HCT116 (cell line): Measurements from ENCODE around the gene ZYG11A. TPM values are rescaled to one million over a fixed set of nuclear protein-coding genes. Genes with fewer than 3 reads are reported as not detected.

ENCODE experiments used
- ATAC-seq: fragments of 200-7000 bp; cut with Tn5 transposase; 2 replicates; pipeline ENCODE4 v1.9.1; 2020; ENCODE audit warnings: mild to moderate bottlenecking, moderate library complexity
- BruUV-seq: library from RNA; stranded (reverse); fragments of 400-500 nt; replicated peaks from 2 replicates; lab custom pipeline; 2021; lab: Mats Ljungman, UMichigan
- CTCF ChIA-PET: fragments of 300-600 bp; sonication (Branson Sonifier 250); formaldehyde crosslinking; loops from one replicate; lab custom pipeline; 2021; ENCODE audit warnings: antibody characterized with exemption; lab: Charles Lee
- POLR2A ChIA-PET: fragments of 300-600, 350-600 bp; sonication (Branson Sonifier 250); formaldehyde crosslinking; loops from one replicate; lab custom pipeline; 2021; ENCODE audit warnings: antibody characterized with exemption; lab: Charles Lee
- RAD21 ChIA-PET, 2 experiments: fragments of 300-600 bp; sonication (Branson Sonifier 250); formaldehyde crosslinking; loops; one replicate each; lab custom pipeline; 2023; ENCODE audit warnings: low total read pairs in 2 of 2; ENCODE audit not compliant: uncharacterized antibody in 2 of 2, unreplicated experiment in 2 of 2, low non-redundant PET in 1 of 2; lab: Charles Lee
- DNase-seq: peaks from one replicate; pipeline ENCODE4 v3.0.0-alpha.2; 2010; ENCODE audit warnings: low read depth, low spot score
- H2AFZ ChIP-seq: fragments of 200-600 bp; shearing (Covaris generic), sonication (generic); 2 replicates; pipeline ENCODE4 v1.6.1; 2017; ENCODE audit warnings: low read depth, mixed run types, mixed read lengths, antibody characterized with exemption, low read length; ENCODE audit not compliant: poor library complexity, severe bottlenecking
- H3K27ac ChIP-seq: 2 replicates; pipeline ENCODE4 v1.5.1; 2012; ENCODE audit warnings: low read depth, low read length
- H3K27me3 ChIP-seq: fragments of 200-600 bp; sonication (generic); 2 replicates; pipeline ENCODE4 v1.6.1; 2016; ENCODE audit warnings: mixed run types, low read length, mixed read lengths; ENCODE audit not compliant: insufficient read depth
- H3K36me3 ChIP-seq, 2 experiments: fragments of 200-500 bp in 1 of 2; fragments of 200-600 bp in 1 of 2; sonication (Bioruptor generic) in 1 of 2; sonication (generic) in 1 of 2; 2 replicates each; pipeline versions ENCODE4 v1.5.1 to v1.6.1; 2014 to 2016; ENCODE audit warnings: low read length in 2 of 2, inconsistent platforms in 1 of 2, mixed read lengths in 1 of 2, mixed run types in 1 of 2; ENCODE audit not compliant: insufficient read depth in 2 of 2, control insufficient read depth in 1 of 2
- H3K4me1 ChIP-seq, 2 experiments: fragments of 200-600 bp in 1 of 2; sonication (generic) in 1 of 2; 2 replicates each; pipeline versions ENCODE4 v1.5.1 to v1.6.1; 2012 to 2017; ENCODE audit warnings: low read length in 2 of 2, inconsistent platforms in 1 of 2, mild to moderate bottlenecking in 1 of 2, mixed read lengths in 1 of 2, mixed run types in 1 of 2, moderate library complexity in 1 of 2; ENCODE audit not compliant: insufficient read depth in 2 of 2, control insufficient read depth in 1 of 2
- H3K4me2 ChIP-seq: fragments of 200-600 bp; sonication (generic); 2 replicates; pipeline ENCODE4 v1.6.1; 2017; ENCODE audit warnings: mixed run types, low read length, mixed read lengths
- H3K4me3 ChIP-seq, 2 experiments: fragments of 200-600 bp in 1 of 2; sonication (generic) in 1 of 2; replicated peaks in 1 of 2; 2 replicates each; pipeline ENCODE4 v1.5.1; 2011 to 2016; ENCODE audit warnings: low read length in 2 of 2, control low read depth in 1 of 2, low read depth in 1 of 2, mild to moderate bottlenecking in 1 of 2, mixed read lengths in 1 of 2, mixed run types in 1 of 2
- H3K79me2 ChIP-seq: fragments of 200-600 bp; sonication (generic); 2 replicates; pipeline ENCODE4 v1.6.1; 2017; ENCODE audit warnings: mild to moderate bottlenecking, mixed run types, low read length, moderate library complexity, mixed read lengths; ENCODE audit not compliant: insufficient read depth
- H3K9ac ChIP-seq: fragments of 200-600 bp; sonication (generic); 2 replicates; pipeline ENCODE4 v1.6.1; 2016; ENCODE audit warnings: low read length, mixed read lengths
- H3K9me2 ChIP-seq: fragments of 200-600 bp; sonication (generic), shearing (Covaris generic); 2 replicates; pipeline ENCODE4 v1.6.1; 2017; ENCODE audit warnings: mixed run types, mild to moderate bottlenecking, moderate library complexity; ENCODE audit not compliant: insufficient read depth
- H3K9me3 ChIP-seq, 2 experiments: fragments of 200-500 bp in 1 of 2; fragments of 200-600 bp in 1 of 2; sonication (Bioruptor generic) in 1 of 2; sonication (generic) in 1 of 2; 2 replicates each; pipeline ENCODE4 v1.6.1; 2014 to 2017; ENCODE audit warnings: low read length in 2 of 2, mixed read lengths in 2 of 2, inconsistent platforms in 1 of 2, low read depth in 1 of 2, mild to moderate bottlenecking in 1 of 2, mixed run types in 1 of 2, moderate library complexity in 1 of 2; ENCODE audit not compliant: control insufficient read depth in 1 of 2, insufficient read depth in 1 of 2
- H4K20me1 ChIP-seq: fragments of 200-600 bp; sonication (generic), shearing (Covaris generic); 2 replicates; pipeline ENCODE4 v1.6.1; 2017; ENCODE audit warnings: mixed run types, mild to moderate bottlenecking, moderate library complexity; ENCODE audit not compliant: insufficient read depth
- CBX3 ChIP-seq: IDR thresholded peaks from 2 replicates; pipeline ENCODE4 v1.6.1; 2012; ENCODE audit warnings: low read depth
- CEBPB ChIP-seq: IDR thresholded peaks from 2 replicates; pipeline ENCODE4 v1.6.1; 2012; ENCODE audit warnings: low read depth
- CTCF ChIP-seq, 3 experiments: fragments of 200-600 bp in 1 of 3; sonication (generic) in 1 of 3; IDR thresholded peaks in 2 of 3; conservative IDR thresholded peaks in 1 of 3; 2 replicates each; pipeline ENCODE4 v1.5.1; 2012 to 2017; ENCODE audit warnings: low read depth in 2 of 3, low read length in 2 of 3, antibody characterized with exemption in 1 of 3, borderline replicate concordance in 1 of 3, control low read depth in 1 of 3, mild to moderate bottlenecking in 1 of 3, mixed read lengths in 1 of 3, mixed run types in 1 of 3, moderate library complexity in 1 of 3; ENCODE audit not compliant: insufficient read depth in 1 of 3
- EGR1 ChIP-seq: IDR thresholded peaks from 2 replicates; pipeline ENCODE4 v1.6.1; 2012; ENCODE audit warnings: low read depth
- EZH2 ChIP-seq: fragments of 200-600 bp; sonication (generic); IDR thresholded peaks from 2 replicates; pipeline ENCODE4 v1.6.1; 2017; ENCODE audit warnings: antibody characterized with exemption, mixed run types
- EZH2phosphoT487 ChIP-seq: fragments of 200-600 bp; IDR thresholded peaks from 2 replicates; pipeline ENCODE4 v1.6.1; 2018; ENCODE audit warnings: antibody characterized with exemption, borderline replicate concordance
- FOSL1 ChIP-seq: IDR thresholded peaks from 2 replicates; pipeline ENCODE4 v1.6.1; 2012; ENCODE audit warnings: low read depth
- POLR2AphosphoS5 ChIP-seq: IDR thresholded peaks from 2 replicates; pipeline ENCODE4 v1.6.1; 2011; ENCODE audit warnings: mild to moderate bottlenecking, low read depth, low read length, moderate library complexity
- RAD21 ChIP-seq: IDR thresholded peaks from 2 replicates; pipeline ENCODE4 v1.6.1; 2012; ENCODE audit warnings: low read depth, mild to moderate bottlenecking
- REST ChIP-seq: IDR thresholded peaks from 2 replicates; pipeline ENCODE4 v1.6.1; 2012; ENCODE audit warnings: low read depth
- SP1 ChIP-seq: IDR thresholded peaks from 2 replicates; pipeline ENCODE4 v1.6.1; 2012; ENCODE audit warnings: low read depth
- YY1 ChIP-seq: IDR thresholded peaks from 2 replicates; pipeline ENCODE4 v1.6.1; 2011; ENCODE audit warnings: low read length, low read depth, moderate library complexity, mild to moderate bottlenecking; ENCODE audit not compliant: insufficient replicate concordance; ENCODE audit errors: extremely low read depth
- ZBTB33 ChIP-seq: IDR thresholded peaks from 2 replicates; pipeline ENCODE4 v1.6.1; 2011; ENCODE audit warnings: mild to moderate bottlenecking, low read length, moderate library complexity; ENCODE audit not compliant: insufficient replicate concordance; ENCODE audit errors: extremely low read depth
- ZFX ChIP-seq: fragments of 450-650 bp; IDR thresholded peaks from 2 replicates; pipeline ENCODE4 v1.6.1; 2017
- ZNF274 ChIP-seq: fragments of 200-500 bp; sonication (Bioruptor generic); IDR thresholded peaks from 2 replicates; pipeline ENCODE4 v1.6.1; 2014; ENCODE audit warnings: mild to moderate bottlenecking, low read depth, low read length, inconsistent platforms
- intact Hi-C: fragments of 100-400 bp; cut with micrococcal nuclease; formaldehyde crosslinking; loops from 2 replicates; pipeline ENCODE4 v1.10.0; 2022
- total RNA-seq: library from RNA; stranded (reverse); gene quantifications from one replicate; pipeline ENCODE4 v1.2.1, GENCODE V29; 2021; ENCODE audit not compliant: unreplicated experiment

ZYG11A gene
- total RNA-seq, 1 experiment from 2014 or later: 0.05 TPM

GRCh38 chr1:52906135-52906603 is 63.6 kb downstream of the ZYG11A start:
- intact Hi-C loops: no loop called here
- peaks cover 0 to 10% of the 10 kb centered on the region in 2 experiments; a peak in 2 of 4 replicates for H3K4me1 ChIP-seq
- no peak overlapping the region for H2AFZ ChIP-seq
- no peak for TF ChIP-seq ZNF274
- TF ChIP-seq RAD21: no peak
- no peak for TF ChIP-seq ZBTB33
- TF ChIP-seq CTCF (IDR thresholded peaks at IDR 0.05 in 2 of 3, conservative IDR thresholded peaks at IDR 0.05 in 1 of 3; ENCODE audit: borderline replicate concordance in 1 of 3, insufficient read depth in 1 of 3, low read depth in 2 of 3, low read length in 2 of 3): no peak
- TF ChIP-seq FOSL1: no peak
- TF ChIP-seq ZFX: no peak
- no peak for TF ChIP-seq EZH2
- TF ChIP-seq SP1: no peak
- TF ChIP-seq CEBPB: no peak
- no peak for TF ChIP-seq REST
- no peak for TF ChIP-seq POLR2AphosphoS5
- no peak for TF ChIP-seq CBX3
- no peak for TF ChIP-seq YY1
- TF ChIP-seq EZH2phosphoT487: no peak
- no peak for TF ChIP-seq EGR1
- ChIA-PET POLR2A (no interaction called here), RAD21 (no interaction called here), CTCF (interaction anchor here (1.1 to 1.6 kb wide), 2 partner anchors 11 to 15 kb away, joined by 3 to 4 read pairs; partner anchors contain the start of gene ECHDC2)
- no peaks in the 10 kb centered on the region for H3K9me2 ChIP-seq
- no peaks in the 10 kb centered on the region for H3K79me2 ChIP-seq
- no peak overlapping the region for H3K4me2 ChIP-seq
- ATAC-seq: no peak
- no peak overlapping the region for H3K27ac ChIP-seq
- no peak overlapping the region for H3K4me3 ChIP-seq
- H3K27me3 ChIP-seq: no peaks in the 10 kb centered on the region
- H4K20me1 ChIP-seq: no peaks in the 10 kb centered on the region
- H3K9ac ChIP-seq: no peak overlapping the region
- no peak for DNase-seq
- no peaks in the 10 kb centered on the region for H3K36me3 ChIP-seq
- no peaks in the 10 kb centered on the region for H3K9me3 ChIP-seq
- BruUV-seq: no TSS peak
